Umbilical cord (tissue), 2 donors: ENCODE results near the gene CHST11. TPM values are rescaled to one million over a fixed set of nuclear protein-coding genes. Genes with fewer than 3 reads are reported as not detected.
A peak's percentile ranks its signal among the peaks of the same experiment; 100 is the strongest.
"Not testable (repeated sequence)": the region's sequence is repeated elsewhere in the genome, so short reads cannot be mapped to it uniquely, and the experiment has no call there.

Experiments
- DNase-seq: peaks from one replicate; pipeline ENCODE4 v3.0.0-alpha.2; 2015; ENCODE audit warnings: low spot score
- total RNA-seq: library from RNA; depleted of rRNA; stranded (reverse); fragments of >200 nt; gene quantifications from one replicate; pipeline ENCODE4 v1.2.3, GENCODE V29; 2014; ENCODE audit warnings: low replicate concordance; ENCODE audit not compliant: insufficient read depth

CHST11 gene
- total RNA-seq, 1 donor from 2014 or later = 6.5 TPM

DNA sequence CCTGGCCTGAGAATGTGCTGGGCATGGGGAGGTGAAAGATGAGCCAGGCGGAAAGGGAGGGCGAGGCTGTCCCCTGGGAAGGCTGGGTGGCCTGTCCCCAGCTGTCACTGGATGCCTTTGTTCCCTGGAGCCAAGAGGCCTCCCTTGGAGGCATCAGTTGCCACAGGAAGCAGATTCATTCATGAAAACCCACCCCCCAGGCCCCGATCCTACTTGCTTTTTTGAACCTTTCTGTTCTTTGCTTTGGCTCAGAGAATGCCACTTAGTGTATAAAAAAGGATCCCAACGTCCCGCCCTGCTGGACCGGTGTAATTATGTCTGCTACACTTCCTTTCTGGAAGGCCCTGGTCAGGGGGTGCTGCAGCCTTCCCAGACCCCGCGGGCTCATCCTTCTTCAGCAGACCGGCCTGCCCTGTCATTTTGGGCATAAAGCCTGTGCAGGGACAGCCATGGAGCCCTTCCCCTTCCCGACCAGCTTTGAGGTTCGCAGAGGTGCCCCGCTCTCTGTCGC lies 281.1 kb downstream of the CHST11 start:
- DNase-seq = no peak

DNA sequence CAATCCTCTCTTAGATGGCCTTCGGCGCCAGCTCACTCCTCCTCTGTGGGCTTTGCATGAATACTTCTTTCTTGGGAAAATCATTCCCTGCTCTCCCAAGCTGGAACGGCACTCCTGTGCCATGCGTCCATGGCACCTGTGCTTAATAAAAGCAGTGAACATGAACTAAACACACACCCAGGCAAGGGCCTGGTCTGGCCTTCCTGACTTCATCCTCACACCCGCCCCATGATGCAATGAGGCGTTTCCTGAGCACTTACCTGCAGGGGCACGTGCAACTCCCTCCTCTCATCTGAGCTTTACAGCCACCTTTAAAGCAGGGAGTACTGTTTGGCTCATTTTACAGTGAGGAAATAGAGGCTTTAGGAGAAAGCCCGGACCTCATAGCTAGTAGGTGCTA lies 281.6 kb downstream of the CHST11 start:
- no peak for DNase-seq

DNA sequence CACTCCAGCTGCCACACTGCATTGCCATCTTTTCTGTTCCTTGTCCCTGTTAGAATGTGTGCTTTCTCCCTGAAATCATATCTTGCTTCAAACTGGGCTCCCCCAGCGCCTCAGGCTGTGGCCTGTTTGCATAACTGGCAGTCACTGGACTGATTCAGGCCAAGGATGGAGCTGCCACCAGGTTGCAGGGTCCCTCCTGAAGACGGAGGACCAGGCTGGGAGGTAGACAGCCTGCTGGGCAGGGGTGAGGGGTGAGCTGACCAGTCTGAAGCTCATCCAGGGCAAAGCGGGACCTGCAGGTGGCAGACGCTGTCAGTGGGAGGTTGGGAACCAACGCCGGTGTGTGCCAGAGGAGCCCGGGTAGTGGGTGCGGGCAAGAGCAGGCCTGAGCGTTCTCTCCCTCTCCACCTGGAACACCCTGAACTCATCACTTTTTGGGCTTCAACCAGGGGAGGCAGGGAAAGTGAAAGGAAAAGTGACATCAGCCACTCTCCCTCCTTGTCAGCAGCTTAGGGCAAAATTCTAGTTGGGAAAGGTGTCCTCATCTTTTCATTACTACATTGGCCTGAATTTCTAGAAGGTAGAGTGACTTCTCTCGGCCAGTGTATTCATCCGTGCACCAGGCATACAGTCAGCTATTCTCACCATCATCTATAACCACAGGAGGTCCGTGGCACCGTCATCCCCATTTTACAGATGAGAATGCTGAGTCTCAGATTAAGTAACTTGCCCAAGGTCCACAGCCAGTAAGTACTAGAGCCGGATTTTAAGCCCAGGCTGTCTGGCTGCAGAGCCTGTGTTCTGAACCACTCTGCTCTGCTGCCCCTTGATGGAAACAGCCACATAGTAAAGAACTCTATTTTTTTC lies 282.3 kb downstream of the CHST11 start:
- no peak for DNase-seq

DNA sequence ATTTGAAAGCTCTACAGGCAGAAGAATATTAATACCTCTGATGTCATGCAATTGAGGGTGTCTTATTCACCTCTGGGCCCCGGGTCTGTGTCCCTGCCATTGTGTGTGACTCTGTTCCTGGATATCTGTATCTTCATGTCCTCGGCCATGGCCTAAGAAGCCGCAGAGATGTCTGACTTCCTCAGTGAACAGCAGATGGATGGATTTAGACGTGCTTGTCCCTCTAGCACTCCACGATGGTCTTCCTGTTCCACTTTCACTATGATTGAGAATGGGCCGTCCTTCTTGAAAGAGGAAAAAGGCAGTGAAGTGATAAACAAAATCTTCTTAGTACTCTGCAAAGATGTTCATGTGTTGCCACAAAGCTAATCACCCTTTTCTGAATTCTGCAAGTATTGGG lies 283.9 kb downstream of the CHST11 start:
- peak; percentile 41 for DNase-seq

DNA sequence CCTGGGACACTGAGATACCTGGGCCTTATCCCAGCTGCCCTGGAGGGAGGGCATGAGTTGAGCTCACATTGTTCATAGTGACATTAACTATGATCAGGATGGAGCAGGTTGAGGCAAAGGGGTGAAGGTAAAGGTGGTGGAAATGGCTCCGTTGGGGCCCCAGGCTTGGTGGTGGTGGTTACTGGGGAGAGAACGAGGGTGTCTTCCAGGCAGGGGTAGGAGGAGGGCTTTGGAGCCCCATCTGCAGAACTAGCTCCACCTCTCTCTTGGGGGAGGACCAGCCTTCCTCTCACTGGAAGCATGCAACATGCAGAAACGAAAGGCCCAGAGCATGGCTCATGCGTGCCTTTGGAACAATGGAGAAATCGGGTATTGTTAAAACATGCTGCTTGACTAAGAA lies 284.3 kb downstream of the CHST11 start:
- no peak for DNase-seq

DNA sequence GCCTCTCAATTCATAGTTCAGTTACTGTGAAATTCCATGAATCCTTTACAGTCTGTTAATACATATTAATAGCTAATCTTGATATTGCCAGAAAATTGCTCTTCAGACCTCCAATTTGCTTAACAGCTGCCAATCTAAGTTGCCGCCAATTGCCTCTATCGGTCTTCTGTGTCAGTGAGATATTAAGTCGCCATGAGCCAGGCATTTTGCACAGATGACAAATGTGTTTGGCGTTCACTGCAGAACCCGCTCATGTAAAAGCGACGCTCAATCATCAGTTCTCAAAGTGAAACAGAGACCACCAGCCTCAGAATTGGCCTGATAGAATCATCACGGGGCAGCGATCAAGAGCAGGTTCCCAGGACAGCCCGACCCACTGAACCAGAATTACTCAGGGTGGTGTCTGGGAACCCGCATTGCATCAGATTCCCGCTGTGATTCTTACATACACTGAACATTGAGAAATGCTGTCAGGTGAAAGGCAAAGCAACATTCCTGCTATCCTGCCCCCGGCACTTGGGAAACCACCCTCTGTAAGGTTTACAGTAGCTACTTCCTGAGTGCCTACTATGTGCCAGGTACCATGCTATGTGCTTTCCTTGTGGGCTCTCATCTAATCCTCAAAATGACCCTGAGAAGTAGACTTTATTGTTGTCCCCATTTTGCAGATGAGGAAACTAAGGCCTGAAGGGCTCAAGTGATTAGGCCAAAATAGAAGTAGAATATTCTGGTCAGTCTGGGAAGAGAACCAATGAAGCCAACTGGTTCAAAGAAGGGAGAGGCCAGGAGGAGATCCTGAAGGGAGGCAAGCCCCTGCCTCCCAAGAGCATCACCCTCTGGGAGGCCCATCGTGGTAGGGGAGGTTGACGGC lies 285.0 kb downstream of the CHST11 start:
- DNase-seq = no peak

DNA sequence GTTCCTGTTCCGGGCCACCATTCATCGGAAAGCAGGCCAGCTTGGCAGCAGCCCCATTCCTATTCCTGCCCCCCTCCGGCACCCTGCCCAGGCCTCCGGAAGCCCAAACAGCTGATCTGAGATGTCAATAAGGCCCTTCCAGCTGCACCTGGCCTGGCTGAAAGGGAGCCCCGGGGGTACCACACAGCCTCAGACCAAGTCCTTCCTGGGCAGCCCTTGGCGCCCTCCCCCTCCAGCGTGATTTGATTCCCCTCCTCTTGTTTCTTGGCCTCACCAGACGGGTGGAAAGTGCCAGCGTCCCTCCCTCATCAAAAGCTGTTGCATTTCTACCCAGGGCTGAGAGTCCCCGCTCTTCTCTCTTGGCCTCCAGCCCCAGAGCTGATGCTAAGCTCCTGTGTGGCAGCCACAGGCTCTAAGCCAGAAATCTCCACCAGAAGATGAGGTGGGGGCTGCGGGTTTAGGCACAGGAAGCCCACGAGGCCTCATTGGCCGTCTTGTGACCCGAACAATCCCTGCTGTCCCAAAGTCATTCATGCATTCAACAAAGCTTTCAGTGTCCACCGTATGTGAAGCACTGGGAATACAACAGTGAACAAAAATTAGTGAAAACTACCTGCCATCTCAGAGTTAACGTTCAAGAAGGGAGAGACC lies 285.9 kb downstream of the CHST11 start:
- no peak for DNase-seq

DNA sequence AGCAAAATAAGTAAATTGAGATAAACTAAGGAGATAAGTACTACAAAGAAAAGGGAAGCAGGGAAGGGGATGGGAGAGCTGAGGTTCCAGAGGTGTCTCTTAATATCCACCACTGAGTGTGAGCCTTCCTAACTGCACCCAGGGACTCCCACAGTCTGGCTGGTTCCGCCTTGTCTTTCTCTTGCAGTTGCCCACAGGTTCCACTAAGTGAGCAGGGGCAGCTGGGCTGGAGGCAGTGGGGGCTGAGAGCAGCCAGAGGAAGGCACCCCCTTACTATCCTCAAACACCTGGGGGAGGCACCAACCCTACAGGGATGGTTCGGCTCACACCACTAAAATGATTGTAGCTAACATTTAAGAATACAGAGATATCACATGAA lies 286.4 kb downstream of the CHST11 start:
- no peak for DNase-seq

DNA sequence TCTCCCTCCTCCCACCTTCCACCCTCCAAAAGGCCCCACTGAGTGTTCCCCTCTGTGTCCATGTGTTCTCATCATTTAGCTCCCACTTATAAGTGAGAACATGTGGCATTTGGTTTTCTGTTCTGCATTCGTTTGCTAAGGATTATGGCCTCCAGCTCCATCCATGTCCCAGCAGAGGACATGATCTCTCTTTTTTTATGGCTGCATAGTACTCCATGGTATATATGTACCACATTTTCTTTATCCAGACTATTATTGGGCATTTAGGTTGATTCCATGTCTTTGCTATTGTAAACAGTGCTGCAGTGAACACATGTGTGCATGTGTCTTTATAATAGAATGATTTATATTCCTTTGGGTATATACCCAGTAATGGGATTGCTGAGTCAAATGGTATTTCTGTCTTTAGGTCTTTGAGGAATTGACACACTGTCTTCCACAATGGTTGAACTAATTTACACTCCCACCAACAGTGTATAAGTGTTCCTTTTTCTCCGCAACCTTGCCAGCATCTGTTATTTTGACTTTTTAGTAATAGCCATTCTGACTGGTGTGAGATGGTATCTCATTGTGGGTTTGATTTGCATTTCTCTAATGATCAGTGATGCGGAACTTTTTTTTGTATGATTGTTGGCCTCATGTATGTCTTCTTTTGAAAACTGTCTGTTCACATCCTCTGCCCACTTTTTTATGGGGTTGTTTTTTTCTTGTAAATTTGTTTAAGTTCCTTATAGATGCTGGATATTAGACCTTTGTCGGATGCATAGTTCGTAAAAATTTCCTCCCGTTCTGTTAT lies 287.2 kb downstream of the CHST11 start:
- not testable (repeated sequence) for DNase-seq

DNA sequence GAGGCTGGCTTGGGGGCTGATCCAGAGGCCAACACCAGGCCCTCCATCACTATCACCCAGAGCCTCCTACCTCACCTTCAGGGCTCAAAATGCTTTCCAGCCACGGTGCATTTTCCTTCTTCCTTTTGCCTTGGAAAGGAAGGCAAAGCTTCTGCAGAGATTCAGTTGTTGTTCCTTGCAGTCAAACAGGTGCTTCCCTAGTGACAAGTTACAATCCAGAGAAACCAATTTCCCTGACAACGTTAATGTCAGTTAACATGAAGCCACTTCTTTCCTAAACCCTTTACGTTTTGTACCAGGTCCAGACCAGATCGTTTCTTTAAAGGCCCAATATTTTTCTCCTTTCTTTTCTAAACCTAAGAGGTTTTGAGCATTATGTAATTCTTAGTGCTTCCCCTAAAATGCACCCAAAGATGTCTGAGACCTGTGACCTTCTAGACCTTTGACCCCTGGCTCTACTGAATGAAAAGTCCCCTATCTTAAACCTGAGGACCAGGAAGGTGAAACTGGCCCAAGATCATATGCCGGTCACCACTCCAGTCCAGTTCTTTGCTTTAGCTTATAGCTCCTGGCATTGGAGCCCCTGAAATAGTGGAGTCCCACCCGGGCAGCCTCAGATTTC lies 289.8 kb downstream of the CHST11 start:
- DNase-seq = no peak

DNA sequence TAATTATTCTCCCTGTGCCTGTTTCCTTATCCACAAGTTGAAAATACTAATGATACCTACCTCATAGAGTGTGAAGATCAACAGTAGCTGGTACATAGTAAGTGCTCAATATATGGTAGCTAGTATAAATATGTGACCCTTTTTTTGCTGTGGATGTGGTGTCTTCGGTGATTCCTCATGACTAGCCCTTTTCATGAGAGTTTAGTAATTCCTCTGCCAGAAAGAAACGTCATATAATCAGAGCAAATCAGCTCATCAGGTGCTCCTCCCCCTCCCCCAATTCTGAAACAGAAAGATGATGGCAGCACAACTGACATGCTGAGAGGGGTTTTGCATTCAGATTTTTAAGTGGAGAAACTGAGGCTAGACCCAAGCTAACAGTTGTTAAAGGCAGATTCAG lies 290.6 kb downstream of the CHST11 start:
- DNase-seq = no peak

DNA sequence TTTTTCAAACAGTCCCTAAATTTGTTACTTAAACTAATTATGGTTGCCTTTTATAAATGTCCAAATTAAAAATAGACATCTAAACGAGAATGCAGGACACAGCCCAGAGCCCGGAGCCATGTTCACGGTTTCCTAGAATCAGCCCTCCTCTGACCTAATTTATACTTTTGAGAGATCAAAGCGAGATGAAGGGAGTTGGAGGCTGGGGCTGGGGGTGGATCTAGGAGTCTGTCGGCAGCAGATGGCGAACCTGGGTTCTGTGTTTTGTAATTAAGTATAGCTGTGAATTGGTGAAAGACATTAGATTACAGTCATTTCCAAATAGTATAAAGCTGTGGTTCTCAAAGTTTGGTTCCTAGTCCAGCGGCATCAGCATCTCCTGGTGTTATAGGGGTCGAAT lies 291.2 kb downstream of the CHST11 start:
- DNase-seq = peak; percentile 11

DNA sequence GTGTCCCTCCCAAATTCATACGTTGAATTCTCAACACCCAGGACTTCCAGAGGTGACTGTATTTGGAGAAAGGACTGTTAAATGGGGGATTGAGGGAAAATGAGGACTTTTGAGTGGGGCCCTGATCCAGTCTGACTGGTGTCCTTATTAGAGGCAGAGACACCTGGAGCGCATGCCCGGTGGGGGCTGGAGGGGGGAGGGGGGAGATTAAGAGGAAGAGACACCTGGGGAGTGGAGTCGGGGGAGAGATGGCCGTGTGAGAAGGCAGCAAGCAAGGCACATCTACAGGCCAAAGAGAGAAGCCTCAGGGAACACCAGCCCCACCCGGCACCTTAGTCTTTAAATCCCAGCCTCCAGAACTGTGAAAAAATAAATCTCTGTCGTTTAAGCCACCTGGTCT lies 291.6 kb downstream of the CHST11 start:
- DNase-seq = no peak

DNA sequence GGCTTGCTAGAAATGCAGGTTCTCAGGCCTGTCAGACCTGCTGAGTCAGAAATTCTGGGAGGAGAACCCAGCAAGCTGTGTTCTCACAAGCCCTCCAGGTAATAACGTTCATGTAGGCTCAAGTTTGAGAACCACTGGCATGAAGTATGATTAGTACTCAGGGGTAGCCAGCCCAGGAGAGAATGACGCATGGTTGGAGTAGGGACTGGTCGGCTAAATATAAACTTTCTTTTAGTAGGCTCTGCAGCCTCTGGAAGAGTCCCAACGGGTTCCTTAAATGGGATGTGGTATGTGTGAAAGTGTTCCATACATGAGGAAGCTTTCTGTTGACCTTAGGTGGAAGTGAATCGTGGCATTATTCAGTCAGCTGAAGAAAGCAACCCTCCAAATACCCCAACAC lies 292.0 kb downstream of the CHST11 start:
- DNase-seq = peak; percentile 28

DNA sequence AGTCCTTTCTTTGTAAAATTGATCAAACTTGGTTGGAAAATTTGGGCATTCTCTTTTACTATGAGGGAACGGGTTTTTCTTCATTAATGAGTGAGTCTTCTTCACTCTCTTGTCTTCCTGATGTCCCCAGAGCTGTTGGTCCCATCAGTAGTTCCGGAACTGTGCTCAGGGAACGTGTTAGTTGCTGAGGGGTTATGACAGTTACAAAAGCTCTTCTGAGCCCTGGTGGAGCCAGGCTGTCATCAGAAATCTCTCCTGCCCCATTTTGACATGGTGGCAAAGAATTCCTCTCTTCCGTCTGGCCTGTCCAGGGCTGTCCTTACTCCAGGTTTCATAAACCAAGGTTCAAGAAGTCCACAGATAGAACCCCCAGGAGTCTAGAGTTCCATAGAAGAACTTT lies 292.8 kb downstream of the CHST11 start:
- no peak for DNase-seq

DNA sequence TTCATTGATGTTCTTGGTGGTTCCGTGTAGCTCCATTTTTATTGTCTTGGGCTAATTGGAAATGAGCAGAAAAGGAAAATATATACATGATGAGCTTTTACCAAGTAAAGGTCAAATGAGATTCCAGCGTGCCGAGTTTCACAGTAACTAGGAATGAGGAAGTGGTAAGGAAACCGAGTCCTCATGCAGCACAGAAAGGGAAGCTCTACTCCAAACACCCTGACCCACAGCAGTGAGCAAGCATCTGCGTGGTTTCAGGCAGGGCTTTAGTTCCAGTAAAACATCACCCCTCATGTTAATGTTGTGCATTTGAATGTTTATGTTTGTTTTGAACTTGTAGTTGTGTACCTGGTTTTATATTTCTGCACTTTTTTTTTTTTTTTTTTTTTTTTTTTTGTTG lies 293.3 kb downstream of the CHST11 start:
- DNase-seq = peak; percentile 24

DNA sequence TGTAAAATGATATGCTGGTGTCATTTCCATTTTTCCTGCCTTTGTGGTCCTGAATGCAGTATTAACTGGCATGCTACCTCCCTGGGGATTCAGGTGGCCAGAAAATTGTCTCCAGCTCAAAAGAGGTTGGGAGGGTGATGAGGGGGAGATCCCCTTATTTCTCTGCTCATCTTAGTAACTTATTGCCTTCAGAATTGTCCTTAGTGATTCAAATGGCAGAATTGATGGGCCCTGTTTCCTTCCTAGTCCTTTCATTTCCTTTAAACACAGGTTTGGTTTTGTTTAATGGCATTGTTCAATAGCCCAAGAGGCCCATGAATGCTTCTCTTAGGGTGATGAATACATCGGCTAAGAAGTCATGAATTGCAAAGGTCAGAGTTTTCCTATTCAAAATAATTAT lies 294.4 kb downstream of the CHST11 start:
- no peak for DNase-seq

DNA sequence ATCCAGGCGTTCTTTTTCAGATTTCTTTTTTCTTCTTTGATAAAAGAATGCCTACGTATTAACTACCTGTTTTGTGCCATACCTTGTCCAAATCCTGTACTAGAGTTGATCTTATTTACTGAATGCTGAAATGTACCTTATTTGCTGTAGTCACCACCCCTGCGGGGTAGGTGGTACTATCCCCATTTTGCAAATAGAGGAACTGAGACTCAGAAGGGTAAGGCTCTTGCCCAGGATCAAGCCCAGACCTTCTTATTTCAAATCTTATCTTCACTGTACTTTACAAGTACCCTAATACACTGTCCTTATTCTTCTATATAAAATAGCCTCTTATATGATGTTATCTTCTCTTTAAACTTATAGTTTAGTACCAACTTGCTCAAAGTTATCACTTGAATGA lies 294.8 kb downstream of the CHST11 start:
- DNase-seq = no peak

DNA sequence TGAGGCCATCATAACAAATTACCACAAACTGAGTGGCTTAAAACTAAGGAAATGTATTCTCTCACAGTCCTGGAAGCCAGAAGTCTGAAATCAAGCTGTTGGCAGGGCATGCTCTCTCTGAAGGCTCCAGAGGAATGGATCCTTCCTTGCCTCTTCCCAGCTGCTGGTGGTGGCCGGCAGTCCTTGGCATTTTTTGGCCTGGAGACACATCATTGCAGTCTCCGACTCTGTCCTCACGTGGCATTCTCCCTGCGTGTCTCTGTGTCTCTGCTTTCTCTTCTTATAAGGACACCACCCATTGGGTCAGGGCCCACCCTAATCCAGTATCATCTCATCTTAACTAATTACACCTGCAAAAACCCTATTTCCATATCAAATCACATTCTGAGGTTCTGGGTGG lies 295.3 kb downstream of the CHST11 start:
- no peak for DNase-seq

DNA sequence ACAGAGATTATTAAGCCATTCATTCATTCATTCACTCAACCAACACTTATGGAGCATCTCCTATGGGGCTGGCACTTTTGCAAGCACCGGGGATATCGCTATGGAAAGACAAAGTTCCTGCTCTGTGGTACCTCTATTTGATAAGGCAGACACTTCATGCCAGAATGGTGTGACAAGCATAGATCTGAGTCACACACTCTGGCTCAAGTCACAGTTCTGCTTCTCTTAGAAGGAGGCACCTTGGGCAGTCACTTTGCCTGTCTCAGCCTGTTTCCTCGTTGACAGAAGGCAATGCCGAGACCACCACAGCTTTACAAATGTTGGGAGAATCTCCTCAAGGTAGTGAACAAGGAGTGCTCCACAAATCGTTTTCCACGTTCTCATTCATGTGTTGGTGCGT lies 296.1 kb downstream of the CHST11 start:
- DNase-seq = no peak

DNA sequence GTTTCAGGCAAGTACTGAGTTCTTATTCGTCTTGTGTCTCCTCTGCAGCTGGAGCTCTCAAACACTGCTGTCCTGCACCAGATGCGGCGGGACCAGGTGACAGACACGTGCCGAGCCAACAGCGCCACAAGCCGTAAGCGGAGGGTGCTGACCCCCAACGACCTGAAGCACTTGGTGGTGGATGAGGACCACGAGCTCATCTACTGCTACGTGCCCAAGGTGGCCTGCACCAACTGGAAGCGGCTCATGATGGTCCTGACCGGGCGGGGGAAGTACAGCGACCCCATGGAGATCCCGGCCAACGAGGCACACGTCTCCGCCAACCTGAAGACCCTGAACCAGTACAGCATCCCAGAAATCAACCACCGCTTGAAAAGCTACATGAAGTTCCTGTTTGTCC lies 300.2 kb downstream of the CHST11 start:
- no peak for DNase-seq
